Measurements from ENCODE around the gene CIDEA.
"Not testable (repeated sequence)": the region's sequence is repeated elsewhere in the genome, so short reads cannot be mapped to it uniquely, and the experiment has no call there.

GRCh38 chr18:12218603-12219002 lies 35.6 kb upstream of the CIDEA start:
- TF ChIP-seq CTCF (IDR thresholded peaks at IDR 0.05); EZH2 (IDR thresholded peaks at IDR 0.05; ENCODE audit: borderline replicate concordance, insufficient read depth, low read depth, low read length, poor library complexity, severe bottlenecking): not testable (repeated sequence)

Data from B cell (primary cell).